K562 (cell line): ENCODE measurements around the gene FRRS1. TPM values are rescaled to one million over a fixed set of nuclear protein-coding genes. Genes with fewer than 3 reads are reported as not detected.
A peak's percentile ranks its signal among the peaks of the same experiment; 100 is the strongest.

Experiments
- BHLHE40 ChIP-seq: IDR thresholded peaks from 2 replicates; pipeline ENCODE4 v1.6.1; 2011; ENCODE audit warnings: low read length, improper control_type of control experiment
- KDM2B ChIP-seq: fragments of 250-450 bp; sonication (Bioruptor Pico); IDR thresholded peaks from 2 replicates; pipeline ENCODE4 v1.8.0; 2021; ENCODE audit warnings: mild to moderate bottlenecking, moderate library complexity
- MAFG ChIP-seq: fragments of 450-650 bp; conservative IDR thresholded peaks from 2 replicates; pipeline ENCODE4 v1.6.1; 2016; ENCODE audit warnings: missing genetic modification characterization, missing compliant biosample characterization
- MYBL2 ChIP-seq, 2 experiments: fragments of 450-650 bp in 1 of 2; sonication (generic) in 1 of 2; formaldehyde crosslinking in 1 of 2; IDR thresholded peaks; 2 replicates each; pipeline versions ENCODE4 v1.6.1 to v1.8.1; 2017 to 2022; ENCODE audit warnings: borderline replicate concordance in 1 of 2, inconsistent platforms in 1 of 2, low read depth in 1 of 2, mild to moderate bottlenecking in 1 of 2, missing genetic modification reagents in 1 of 2, moderate library complexity in 1 of 2
- NCOA1 ChIP-seq: fragments of 450-650 bp; IDR thresholded peaks from 2 replicates; pipeline ENCODE4 v1.6.1; 2016; ENCODE audit warnings: low read depth
- NFE2L1 ChIP-seq: fragments of 450-650 bp; IDR thresholded peaks from 2 replicates; pipeline ENCODE4 v1.6.1; 2016; ENCODE audit warnings: missing genetic modification characterization, low read depth, mild to moderate bottlenecking, missing compliant biosample characterization, moderate library complexity, borderline replicate concordance
- NR3C1 ChIP-seq: sonication (generic); formaldehyde crosslinking; IDR thresholded peaks from 2 replicates; pipeline ENCODE4 v1.8.1; 2022; ENCODE audit warnings: missing genetic modification reagents
- SLC30A9 ChIP-seq: fragments of 250-450 bp; sonication (Bioruptor Pico); IDR thresholded peaks from 2 replicates; pipeline ENCODE4 v1.8.0; 2022; ENCODE audit warnings: mild to moderate bottlenecking, moderate library complexity
- SMAD3 ChIP-seq: fragments of 450-650 bp; formaldehyde crosslinking; conservative IDR thresholded peaks from 2 replicates; pipeline ENCODE4 v1.4.0; 2020; ENCODE audit warnings: mild to moderate bottlenecking
- SMARCA4 ChIP-seq: fragments of 450-650 bp; IDR thresholded peaks from 2 replicates; pipeline ENCODE4 v1.6.1; 2016
- SMARCE1 ChIP-seq: fragments of 450-650 bp; IDR thresholded peaks from 2 replicates; pipeline ENCODE4 v1.7.1; 2016; ENCODE audit warnings: mild to moderate bottlenecking
- TSHZ1 ChIP-seq: fragments of 250-450 bp; sonication (Bioruptor Pico); IDR thresholded peaks from 2 replicates; pipeline ENCODE4 v1.4.0; 2020; ENCODE audit warnings: mild to moderate bottlenecking, moderate library complexity
- ZBTB40 ChIP-seq, 2 experiments: fragments of 450-650 bp in 1 of 2; sonication (generic) in 1 of 2; formaldehyde crosslinking in 1 of 2; IDR thresholded peaks; 2 replicates each; pipeline versions ENCODE4 v1.7.1 to v1.9.0; 2016 to 2022; ENCODE audit warnings: inconsistent platforms in 1 of 2, mild to moderate bottlenecking in 1 of 2, missing genetic modification reagents in 1 of 2
- ZEB2 ChIP-seq: fragments of 450-650 bp; IDR thresholded peaks from 2 replicates; pipeline ENCODE4 v1.6.1; 2016
- ZZZ3 ChIP-seq: fragments of 450-650 bp; IDR thresholded peaks from 2 replicates; pipeline ENCODE4 v1.6.1; 2016; ENCODE audit warnings: antibody characterized with exemption, mild to moderate bottlenecking, moderate library complexity
- polyA plus RNA-seq, 8 experiments: library from polyadenylated mRNA; depleted of rRNA in 4 of 8; stranded (reverse) in 5 of 8; unstranded in 3 of 8; fragments of >200 nt; fragmentation: Nextera tagmentation in 2 of 8; fragmentation: Illumina TruSeq in 1 of 8; extraction: Ambion mirVana in 2 of 8; extraction: Trizol in 1 of 8; gene quantifications; 2 replicates each; pipeline versions ENCODE4 v1.2.1 to v1.2.3, GENCODE V29; 2011 to 2014; ENCODE audit warnings: inconsistent platforms in 1 of 8, missing spikeins in 1 of 8
- total RNA-seq, 7 experiments: library from RNA; depleted of rRNA in 6 of 7; stranded (reverse); fragments of >200 nt in 6 of 7; fragmentation: Illumina TruSeq in 2 of 7; extraction: Trizol in 2 of 7; gene quantifications; 2 replicates each; pipeline versions ENCODE4 v1.2.1 to v1.2.3, GENCODE V29; 2011 to 2021; ENCODE audit warnings: low replicate concordance in 1 of 7

The FRRS1 gene
- total and polyA plus RNA-seq, 9 of the 15 experiments (the other 6 are each of a cell fraction or from before 2014, with no cell fraction given), result 0.87 to 54.0 (median 23.7) TPM

GRCh38 chr1:99758073-99758511 lies 8.3 kb downstream of the FRRS1 start (continued):
- no peak for TF ChIP-seq TSHZ1
- no peak for TF ChIP-seq BHLHE40
- peak; percentile 26; the same call in 1 of the 2 replicates for TF ChIP-seq SMARCA4
- no peak for TF ChIP-seq NCOA1
- no peak for TF ChIP-seq ZBTB40 (IDR thresholded peaks at IDR 0.05)
- no peak for TF ChIP-seq ZBTB40 (CRISPR knock-in tag; IDR thresholded peaks at IDR 0.05)
- TF ChIP-seq MYBL2 (IDR thresholded peaks at IDR 0.05; ENCODE audit: low read depth), result no peak
- no peak for TF ChIP-seq MYBL2 (CRISPR knock-in tag; IDR thresholded peaks at IDR 0.05; ENCODE audit: borderline replicate concordance)
- TF ChIP-seq MAFG (tag), result peak; percentile 54
- TF ChIP-seq SLC30A9 (CRISPR knock-in tag), result no peak
- TF ChIP-seq ZEB2, result peak; percentile 71; the same call in 1 of the 2 replicates
- no peak for TF ChIP-seq SMAD3 (CRISPR knock-in tag)
- TF ChIP-seq KDM2B (CRISPR knock-in tag), result no peak
- TF ChIP-seq NFE2L1 (tag), result peak; percentile 12; the same call in 1 of the 2 replicates
- TF ChIP-seq SMARCE1, result peak; percentile 55; the same call in 1 of the 2 replicates
- TF ChIP-seq NR3C1 (CRISPR knock-in tag), result no peak
- no peak for TF ChIP-seq ZZZ3
